ENCODE measurements around the gene SEL1L2. TPM values are rescaled to one million over a fixed set of nuclear protein-coding genes. Genes with fewer than 3 reads are reported as not detected.

The SEL1L2 gene
- total RNA-seq, 1 experiment from 2014 or later, result not detected

DNA sequence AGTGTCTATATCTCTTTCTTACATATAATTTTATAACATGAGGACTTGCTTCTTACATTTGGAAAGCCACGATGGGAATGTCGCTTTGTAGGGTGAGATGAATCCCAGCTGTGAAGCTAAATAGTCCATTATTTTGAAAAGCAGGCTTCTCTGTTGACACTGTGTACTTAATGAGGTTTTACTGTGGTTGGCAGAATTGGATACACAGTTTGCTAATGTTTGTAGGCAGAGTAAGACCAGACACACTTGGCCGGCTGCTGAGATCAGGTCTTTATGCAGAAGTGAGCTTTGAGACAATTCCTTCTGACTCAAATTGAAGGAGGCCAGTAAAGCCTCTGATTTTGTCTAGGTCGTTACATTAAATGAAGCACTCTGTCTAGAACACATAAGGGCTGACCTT, 112.6 kb downstream of the SEL1L2 start:
- in situ Hi-C loops (cut with HindIII; ENCODE audit: low pct_unique_long_range_greater_than_20kb, low sequenced_read_pairs), result no loop called here
- DNase-seq (ENCODE audit: low read depth, low spot score), result no peak

DNA sequence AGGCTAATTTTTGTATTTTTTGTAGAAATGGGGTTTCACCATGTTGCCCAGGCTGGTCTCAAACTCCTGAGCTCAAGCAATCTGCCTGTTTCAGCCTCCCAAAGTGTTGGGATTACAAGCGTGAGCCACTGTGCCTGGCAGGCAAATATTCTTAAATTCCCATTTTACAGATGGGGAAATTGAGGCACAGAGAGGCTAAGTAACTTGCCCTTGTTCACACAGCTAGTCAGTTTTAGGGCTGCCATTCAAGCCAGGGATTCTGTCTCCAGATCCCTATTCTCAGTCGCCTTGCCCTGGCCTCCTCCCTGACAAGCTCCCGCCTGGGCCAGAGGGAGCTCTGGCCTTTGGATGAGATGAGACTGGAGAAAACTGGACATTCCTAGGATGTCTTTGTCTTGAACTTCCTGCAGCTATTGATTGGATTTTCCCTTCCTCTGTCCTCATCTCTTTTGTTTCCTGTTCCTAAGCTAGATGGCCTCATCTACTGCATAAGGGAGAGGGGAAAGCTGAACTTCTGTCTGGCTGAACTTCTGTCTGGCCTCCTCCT, 115.1 kb downstream of the SEL1L2 start:
- in situ Hi-C loops (cut with HindIII; ENCODE audit: low pct_unique_long_range_greater_than_20kb, low sequenced_read_pairs), result no loop called here
- DNase-seq (ENCODE audit: low read depth, low spot score), result no peak

DNA sequence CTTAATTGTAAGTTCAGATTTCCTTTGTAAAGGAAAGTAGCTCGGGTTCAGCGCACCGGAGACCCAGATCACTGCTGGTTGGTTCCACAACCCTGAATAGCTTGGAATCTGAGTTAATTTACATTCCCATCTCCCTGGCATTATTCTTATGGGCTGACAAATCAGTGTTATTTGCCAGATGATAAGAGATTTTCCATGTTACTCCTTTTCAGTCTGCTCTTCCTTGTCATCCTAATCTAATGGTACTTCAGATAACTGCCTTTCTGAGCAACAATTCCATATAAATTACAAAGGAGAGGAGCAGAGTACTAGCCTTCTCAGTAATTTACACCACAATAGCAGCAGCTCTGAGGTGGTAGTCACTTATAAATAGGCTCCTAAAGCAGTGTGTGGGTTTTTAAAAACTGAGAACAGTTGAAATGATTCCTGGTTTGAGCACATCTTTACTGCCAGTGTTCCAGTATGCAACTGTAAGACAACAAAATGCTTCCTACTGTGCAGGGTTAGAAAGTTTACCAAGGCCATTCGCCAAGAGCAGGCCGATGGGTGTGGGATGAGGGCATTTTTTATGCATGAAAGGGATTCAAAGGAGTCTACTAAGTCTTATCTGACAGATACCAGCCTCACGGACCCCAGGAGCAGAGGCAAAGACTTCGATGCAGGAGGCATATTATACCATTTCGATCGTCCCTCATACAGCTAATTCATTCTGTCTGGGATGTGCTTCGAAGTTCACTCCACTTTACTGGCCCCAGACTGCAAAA, 115.8 kb downstream of the SEL1L2 start:
- no peak for DNase-seq (ENCODE audit: low read depth, low spot score)
- in situ Hi-C loops (cut with HindIII; ENCODE audit: low pct_unique_long_range_greater_than_20kb, low sequenced_read_pairs), result no loop called here

DNA sequence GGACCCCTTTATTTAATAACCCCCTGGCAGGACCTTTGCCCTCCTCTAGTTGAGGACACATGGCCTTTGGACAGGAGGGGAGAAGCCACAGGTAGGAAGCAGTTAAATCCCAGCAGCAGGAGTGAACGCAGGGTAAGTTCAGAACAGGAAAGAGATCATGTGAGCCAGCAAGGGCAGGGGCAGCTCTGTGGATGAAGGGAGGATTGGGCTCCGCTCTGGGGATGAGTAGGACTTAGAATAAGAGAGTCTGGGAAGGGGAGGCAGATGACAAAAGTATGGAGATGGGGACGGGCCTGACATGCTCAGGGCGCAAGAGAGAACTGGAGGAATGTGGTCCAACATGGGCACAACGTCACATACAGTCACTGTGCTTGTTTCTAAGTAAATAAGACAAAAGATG, 116.6 kb downstream of the SEL1L2 start:
- in situ Hi-C loops (cut with HindIII; ENCODE audit: low pct_unique_long_range_greater_than_20kb, low sequenced_read_pairs), result no loop called here

DNA sequence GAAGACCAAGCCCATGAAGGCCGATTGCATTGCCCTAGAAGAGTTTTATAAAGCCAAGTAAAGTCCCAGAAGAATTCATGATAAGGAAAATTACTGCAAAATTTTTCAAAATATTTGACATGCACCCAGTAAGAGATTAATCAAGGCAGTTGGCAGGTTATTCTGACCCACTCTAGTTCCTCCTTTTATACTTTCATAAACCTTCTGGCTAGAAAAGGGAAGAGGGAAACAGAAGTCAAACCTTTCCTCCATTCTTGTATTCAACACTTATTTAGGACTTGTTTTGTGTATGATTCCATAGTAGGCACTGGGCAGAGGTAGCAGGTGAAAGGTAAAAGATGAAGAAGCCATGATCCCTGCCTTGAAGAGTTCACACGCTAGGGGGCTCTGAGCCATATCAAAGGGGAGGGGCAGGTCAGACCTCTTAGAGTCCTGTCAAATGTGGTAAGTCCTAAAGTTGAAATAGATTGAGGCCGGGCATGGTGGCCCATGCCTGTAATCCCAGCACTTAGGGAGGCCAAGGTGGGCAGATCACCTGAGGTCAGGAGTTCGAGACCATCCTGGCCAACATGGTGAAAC, 120.2 kb downstream of the SEL1L2 start:
- in situ Hi-C loops (cut with HindIII; ENCODE audit: low pct_unique_long_range_greater_than_20kb, low sequenced_read_pairs), result no loop called here
- peak; percentile 30 for DNase-seq (ENCODE audit: low read depth, low spot score)

More for the DNA sequence above, 116.6 kb downstream of the SEL1L2 start:
- DNase-seq (ENCODE audit: low read depth, low spot score), result no peak

DNA sequence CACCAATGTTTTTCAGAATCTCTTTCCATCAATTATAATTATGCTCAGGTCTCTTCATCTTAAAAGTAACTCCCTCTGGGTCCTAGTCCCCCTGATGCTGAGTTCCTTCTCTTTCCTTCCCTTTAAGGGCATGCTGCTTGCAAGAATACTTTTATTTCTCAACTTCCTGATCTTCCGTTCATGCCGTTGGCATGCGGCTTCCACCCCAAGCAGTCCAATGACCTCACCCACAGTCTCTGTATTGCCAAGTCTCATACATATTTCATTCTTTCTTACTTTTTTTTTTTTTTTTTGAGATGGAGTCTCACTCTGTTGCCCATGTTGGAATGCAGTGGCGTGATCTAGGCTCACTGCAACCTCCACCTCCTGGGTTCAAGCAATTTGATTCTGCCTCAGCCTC, 122.1 kb downstream of the SEL1L2 start:
- DNase-seq (ENCODE audit: low read depth, low spot score), result no peak
- in situ Hi-C loops (cut with HindIII; ENCODE audit: low pct_unique_long_range_greater_than_20kb, low sequenced_read_pairs), result no loop called here

DNA sequence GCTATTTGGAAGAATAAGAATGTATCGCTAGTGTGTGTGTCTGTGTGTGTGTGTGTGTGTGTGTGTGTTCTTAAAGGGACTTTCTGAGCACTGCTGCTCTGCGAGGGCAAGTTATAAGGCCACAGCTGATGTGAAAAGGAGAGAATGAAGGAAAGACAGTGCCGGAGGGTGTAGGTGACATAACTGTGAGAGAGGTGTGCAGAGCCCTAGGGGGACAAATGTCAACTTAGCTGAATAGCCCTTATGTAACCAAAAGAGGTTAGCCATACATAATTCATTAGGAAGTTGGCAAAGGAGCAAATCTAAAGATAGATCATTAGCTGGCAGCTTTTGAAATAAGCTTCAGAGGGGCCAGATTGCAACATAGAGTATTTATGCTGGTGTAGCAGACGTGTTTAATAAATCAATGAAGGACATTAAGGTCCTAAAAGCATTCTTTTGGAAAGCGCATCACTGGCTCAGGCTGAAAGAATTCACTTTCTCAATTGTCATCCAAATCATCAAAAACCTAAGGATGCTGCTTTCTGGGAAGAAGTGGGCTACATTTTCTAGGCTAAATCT, 124.5 kb downstream of the SEL1L2 start:
- no peak for DNase-seq (ENCODE audit: low read depth, low spot score)
- in situ Hi-C loops (cut with HindIII; ENCODE audit: low pct_unique_long_range_greater_than_20kb, low sequenced_read_pairs), result no loop called here

DNA sequence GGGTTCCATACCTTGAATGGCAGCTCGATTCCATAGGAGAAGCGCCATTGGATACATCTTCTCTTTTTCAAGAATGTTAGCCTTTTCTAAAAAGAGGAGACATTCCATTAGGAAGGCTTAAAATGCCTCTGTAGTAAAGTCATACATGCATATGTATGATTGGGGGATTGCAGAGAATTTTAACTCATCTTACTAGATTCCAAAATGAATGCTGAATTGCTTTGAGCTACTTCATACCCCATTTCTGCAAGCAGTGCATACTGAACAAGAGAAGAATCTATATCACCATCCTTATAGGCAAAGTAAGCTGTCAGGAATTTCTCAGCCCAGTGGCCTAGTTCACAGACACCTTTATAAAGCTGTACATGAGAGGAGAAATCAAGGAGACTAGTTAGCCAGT, 125.3 kb downstream of the SEL1L2 start:
- in situ Hi-C loops (cut with HindIII; ENCODE audit: low pct_unique_long_range_greater_than_20kb, low sequenced_read_pairs), result no loop called here
- no peak for DNase-seq (ENCODE audit: low read depth, low spot score)

DNA sequence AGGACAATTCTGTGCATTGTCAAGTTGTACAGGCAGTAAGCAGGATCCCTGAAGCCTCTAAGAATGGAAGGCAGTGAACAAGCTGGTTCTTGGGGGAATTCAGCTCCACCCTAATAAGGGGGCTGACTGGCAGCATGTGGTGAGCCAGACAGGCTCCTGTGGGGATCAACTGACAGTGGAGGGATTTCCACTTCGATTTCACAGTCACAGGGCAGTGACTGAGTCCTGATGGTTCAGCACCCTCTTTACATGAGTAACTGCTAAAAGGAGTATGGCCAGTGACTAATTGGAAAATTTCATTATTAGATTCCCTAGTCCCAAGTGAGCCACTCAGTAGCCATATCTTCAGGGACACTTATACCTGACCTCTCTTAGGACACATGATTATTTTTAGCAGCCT, 127.2 kb downstream of the SEL1L2 start:
- in situ Hi-C loops (cut with HindIII; ENCODE audit: low pct_unique_long_range_greater_than_20kb, low sequenced_read_pairs), result no loop called here
- peak; percentile 66 for DNase-seq (ENCODE audit: low read depth, low spot score)

DNA sequence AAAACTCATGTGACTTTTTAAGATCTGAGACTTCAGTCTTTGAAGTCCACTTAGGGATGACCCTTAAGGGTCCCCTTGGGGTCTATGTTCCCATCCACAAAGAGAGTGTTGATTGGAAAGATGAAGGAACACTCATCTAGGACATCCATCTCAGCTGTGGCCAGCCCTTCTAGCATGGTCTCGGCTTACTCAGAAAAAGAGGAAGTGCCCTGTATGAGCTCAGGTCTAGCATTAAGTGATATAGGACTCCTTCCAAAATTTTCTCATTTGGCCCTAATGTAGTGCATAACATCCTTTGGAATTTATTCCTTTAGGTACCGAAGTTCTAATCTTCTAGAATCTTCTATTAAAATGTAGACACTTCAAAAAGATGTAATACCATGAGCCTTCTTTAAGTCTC, 128.2 kb downstream of the SEL1L2 start:
- no peak for DNase-seq (ENCODE audit: low read depth, low spot score)
- in situ Hi-C loops (cut with HindIII; ENCODE audit: low pct_unique_long_range_greater_than_20kb, low sequenced_read_pairs), result no loop called here

DNA sequence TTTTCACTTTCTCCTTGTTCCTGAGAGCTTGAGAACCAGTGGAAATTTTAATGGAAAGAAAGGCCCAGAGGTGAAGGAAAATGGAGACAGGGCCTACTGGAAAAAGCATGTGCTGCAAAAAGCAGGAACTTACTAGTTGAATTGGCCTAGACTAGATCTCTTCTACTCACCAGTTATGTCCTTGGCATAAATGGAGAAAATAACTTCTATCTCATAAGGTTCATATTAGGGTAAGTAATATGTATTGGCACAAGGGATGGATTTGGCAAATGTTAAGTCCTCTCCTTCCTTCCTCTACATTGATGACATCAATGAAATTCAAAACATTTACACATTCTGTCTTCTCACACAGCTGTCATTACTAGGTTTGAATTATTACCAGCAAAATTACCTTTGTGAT, 131.5 kb downstream of the SEL1L2 start:
- in situ Hi-C loops (cut with HindIII; ENCODE audit: low pct_unique_long_range_greater_than_20kb, low sequenced_read_pairs), result no loop called here
- DNase-seq (ENCODE audit: low read depth, low spot score), result no peak

DNA sequence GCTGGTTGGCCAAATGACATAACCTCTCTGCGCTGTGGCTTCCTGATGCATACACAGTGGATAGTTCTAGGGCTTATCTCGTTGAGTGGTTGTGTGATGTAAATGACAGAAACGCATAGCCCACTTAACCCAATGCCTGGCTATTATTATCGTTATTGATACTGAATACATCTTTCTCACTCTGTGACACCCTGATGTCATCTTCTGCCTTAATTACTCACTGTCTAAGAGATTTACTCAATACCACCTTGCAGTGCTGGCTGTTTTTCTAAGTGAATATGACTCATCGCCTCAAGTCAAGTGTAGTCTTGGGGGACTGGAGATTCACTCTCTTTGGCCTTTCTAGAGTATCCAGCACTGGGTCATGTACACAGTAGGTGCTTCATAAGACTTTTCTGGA, 132.0 kb downstream of the SEL1L2 start:
- in situ Hi-C loops (cut with HindIII; ENCODE audit: low pct_unique_long_range_greater_than_20kb, low sequenced_read_pairs), result no loop called here
- no peak for DNase-seq (ENCODE audit: low read depth, low spot score)

DNA sequence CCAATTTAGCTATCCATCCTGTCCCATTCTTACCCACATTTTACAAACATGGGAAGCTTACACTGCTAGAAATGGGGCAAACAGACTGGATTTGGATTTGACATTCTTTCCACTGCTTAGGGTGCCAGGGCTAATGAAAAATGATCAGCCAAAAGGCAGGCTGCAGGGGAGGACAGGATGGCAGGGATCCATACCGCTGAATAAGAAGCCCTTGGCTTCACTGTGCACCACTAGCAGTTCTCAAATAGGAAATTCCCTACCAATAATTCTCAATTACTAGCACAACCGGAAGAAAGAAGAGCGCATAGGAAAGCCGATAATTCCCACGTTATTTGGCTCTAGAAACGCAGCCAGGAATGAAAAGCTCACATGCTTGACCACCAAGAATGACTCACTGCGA, 132.5 kb downstream of the SEL1L2 start:
- in situ Hi-C loops (cut with HindIII; ENCODE audit: low pct_unique_long_range_greater_than_20kb, low sequenced_read_pairs), result no loop called here
- DNase-seq (ENCODE audit: low read depth, low spot score), result no peak

DNA sequence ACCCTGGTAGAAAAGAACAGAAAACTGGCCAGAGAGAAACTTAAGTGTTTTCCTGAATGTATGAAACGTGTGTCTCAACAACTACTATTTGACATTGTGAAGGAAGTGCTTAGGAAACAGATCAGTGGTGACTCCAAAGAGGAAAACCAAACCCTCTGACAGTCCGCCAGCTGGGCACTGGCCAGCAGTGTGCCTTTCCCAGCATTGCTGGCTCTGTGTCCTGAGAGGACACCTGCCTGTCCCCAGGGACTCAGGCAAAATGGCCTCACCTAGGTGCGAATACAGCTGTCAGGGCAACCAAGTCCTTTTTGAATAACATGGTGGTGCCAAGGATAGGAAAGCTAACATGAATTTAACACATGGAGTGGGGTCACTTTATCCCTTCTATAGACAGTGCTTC, 133.1 kb downstream of the SEL1L2 start:
- no peak for DNase-seq (ENCODE audit: low read depth, low spot score)
- in situ Hi-C loops (cut with HindIII; ENCODE audit: low pct_unique_long_range_greater_than_20kb, low sequenced_read_pairs), result no loop called here

DNA sequence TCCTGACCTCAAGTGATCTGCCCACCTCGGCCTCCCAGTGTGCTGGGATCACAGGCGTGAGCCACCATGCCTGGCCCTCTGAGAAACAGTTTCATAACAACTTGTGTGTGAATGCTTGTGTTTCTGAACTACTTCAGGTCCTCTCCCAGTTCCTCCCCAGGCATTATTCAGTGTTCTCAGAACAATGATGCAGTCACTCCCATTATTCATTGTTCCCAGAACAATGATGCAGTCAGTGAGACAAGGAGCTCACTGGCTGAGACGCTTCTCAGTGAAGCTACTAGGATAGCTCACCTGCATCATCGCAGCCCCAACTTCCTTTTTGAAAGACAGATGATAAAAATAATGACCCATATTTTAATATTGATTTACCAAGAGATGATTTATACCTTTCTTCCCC, 134.1 kb downstream of the SEL1L2 start:
- in situ Hi-C loops (cut with HindIII; ENCODE audit: low pct_unique_long_range_greater_than_20kb, low sequenced_read_pairs), result no loop called here
- DNase-seq (ENCODE audit: low read depth, low spot score), result peak; percentile 70

DNA sequence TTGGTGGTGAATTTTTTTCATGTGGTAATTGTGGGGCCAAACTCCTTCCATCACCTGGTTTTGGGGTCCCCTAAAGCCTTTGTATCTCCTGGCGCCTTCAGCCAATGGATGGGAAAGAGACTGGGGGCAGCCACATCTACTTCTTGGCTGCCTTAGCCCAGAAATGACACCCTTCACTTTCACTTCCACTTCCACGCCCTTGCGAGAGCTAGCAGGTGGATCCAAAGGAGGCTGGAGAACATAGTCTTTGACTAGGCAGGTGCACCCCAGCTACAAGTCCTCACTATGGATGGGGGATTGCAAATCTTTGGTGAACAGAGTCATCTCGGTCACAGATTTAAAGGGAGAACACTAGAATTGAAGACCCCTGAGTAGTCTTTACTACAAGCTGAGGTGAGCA, 134.8 kb downstream of the SEL1L2 start:
- DNase-seq (ENCODE audit: low read depth, low spot score), result no peak
- in situ Hi-C loops (cut with HindIII; ENCODE audit: low pct_unique_long_range_greater_than_20kb, low sequenced_read_pairs), result no loop called here

DNA sequence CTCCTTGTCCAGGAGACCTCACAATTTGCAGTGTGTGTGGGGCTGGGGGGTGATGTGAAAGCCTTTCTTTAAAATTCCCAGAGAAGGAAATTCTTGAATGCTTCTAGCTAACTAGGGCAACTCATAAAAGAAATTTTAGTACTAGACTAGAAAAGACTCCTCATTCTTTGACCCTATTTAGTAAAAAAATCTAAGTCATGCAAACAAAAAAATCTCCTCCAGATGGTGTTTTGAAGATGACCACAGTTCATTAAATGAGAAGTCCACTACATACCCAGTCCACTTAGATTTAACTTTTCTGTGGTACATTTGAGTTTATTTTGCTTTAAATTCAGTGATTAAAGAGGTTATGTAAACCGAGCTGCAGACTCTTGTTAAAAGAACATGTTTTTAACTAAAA, 138.1 kb downstream of the SEL1L2 start:
- in situ Hi-C loops (cut with HindIII; ENCODE audit: low pct_unique_long_range_greater_than_20kb, low sequenced_read_pairs), result no loop called here
- DNase-seq (ENCODE audit: low read depth, low spot score), result peak; percentile 23

DNA sequence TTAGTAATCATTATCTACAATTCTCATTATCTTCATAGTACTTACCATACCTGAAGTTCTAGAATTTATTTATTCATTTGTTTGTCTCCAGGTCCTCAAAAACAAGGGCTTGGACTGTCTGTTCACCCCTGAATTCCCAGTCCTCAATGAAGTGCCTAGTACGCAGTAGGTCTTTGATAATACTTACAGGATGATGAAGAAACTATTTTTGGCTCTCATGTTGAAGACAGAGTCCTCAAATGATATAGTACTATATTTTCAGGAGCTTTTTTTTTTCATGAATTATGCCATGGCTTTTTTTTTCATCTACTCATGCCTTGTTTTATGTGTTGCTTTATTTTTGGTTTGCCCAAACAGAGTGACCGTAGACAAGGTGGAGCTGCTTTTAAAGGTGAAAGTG, 139.1 kb downstream of the SEL1L2 start:
- DNase-seq (ENCODE audit: low read depth, low spot score), result no peak
- in situ Hi-C loops (cut with HindIII; ENCODE audit: low pct_unique_long_range_greater_than_20kb, low sequenced_read_pairs), result no loop called here

DNA sequence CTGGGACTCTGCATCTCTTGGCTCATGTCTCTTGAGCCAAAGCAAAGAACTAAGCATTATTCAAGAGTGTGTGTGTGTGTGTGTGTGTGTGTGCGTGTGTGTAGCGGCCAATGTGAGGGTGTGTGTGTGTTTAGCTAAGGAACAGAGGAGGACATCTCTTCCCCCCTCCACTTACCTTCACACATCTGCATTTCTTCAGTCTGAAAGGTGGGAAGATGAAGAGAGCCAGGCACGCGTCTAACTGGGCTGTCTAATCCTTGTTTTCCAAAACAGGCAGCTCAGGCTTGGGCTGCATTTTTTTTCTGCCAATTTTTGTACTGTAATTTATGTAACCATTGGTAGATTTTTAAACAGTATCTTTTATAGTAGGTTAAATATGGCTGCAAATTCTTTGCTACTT, 146.1 kb downstream of the SEL1L2 start:
- in situ Hi-C loops (cut with HindIII; ENCODE audit: low pct_unique_long_range_greater_than_20kb, low sequenced_read_pairs), result no loop called here
- DNase-seq (ENCODE audit: low read depth, low spot score), result no peak

Measured in SK-MEL-5 (cell line).